Measurements from ENCODE around the gene GPR37. TPM values are rescaled to one million over a fixed set of nuclear protein-coding genes. Genes with fewer than 3 reads are reported as not detected.

GPR37 gene, protein sequence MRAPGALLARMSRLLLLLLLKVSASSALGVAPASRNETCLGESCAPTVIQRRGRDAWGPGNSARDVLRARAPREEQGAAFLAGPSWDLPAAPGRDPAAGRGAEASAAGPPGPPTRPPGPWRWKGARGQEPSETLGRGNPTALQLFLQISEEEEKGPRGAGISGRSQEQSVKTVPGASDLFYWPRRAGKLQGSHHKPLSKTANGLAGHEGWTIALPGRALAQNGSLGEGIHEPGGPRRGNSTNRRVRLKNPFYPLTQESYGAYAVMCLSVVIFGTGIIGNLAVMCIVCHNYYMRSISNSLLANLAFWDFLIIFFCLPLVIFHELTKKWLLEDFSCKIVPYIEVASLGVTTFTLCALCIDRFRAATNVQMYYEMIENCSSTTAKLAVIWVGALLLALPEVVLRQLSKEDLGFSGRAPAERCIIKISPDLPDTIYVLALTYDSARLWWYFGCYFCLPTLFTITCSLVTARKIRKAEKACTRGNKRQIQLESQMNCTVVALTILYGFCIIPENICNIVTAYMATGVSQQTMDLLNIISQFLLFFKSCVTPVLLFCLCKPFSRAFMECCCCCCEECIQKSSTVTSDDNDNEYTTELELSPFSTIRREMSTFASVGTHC
- total RNA-seq (10 to 100 TPM in 1 of 9 donors, under 1 TPM in 5, not detected in 3; 0.13 to 14.3 (median 0.22) TPM), polyA plus RNA-seq (under 1 TPM in 2 of 3 donors, not detected in 1; 0.11 to 0.13 TPM)
- long read RNA-seq, donor 1, transcript GPR37-201 (2 exons, 3,021 nt), result major isoform, 13 of 13 reads
- long read RNA-seq, donor 1, partial matches to known transcripts, result 0 of 13 reads
- long read RNA-seq, donor 1, other reads (novel, unspliced or antisense), result 0 of 13 reads
- long read RNA-seq, donor 2, partial matches to known transcripts, result 0 of 4 reads
- long read RNA-seq, donor 2, other reads (novel, unspliced or antisense), result 0 of 4 reads
- long read RNA-seq, donor 3, transcript GPR37-201 (2 exons, 3,021 nt), result major isoform, 5 of 5 reads
- long read RNA-seq, donor 3, partial matches to known transcripts, result 0 of 5 reads
- long read RNA-seq, donor 3, other reads (novel, unspliced or antisense), result 0 of 5 reads
- long read RNA-seq, donor 4, result 0 reads
- long read RNA-seq, donor 5, partial matches to known transcripts, result 0 of 1 reads
- long read RNA-seq, donor 5, other reads (novel, unspliced or antisense), result 0 of 1 reads
- long read RNA-seq, donor 6, result 0 reads
- long read RNA-seq, donor 7, partial matches to known transcripts, result 0 of 2 reads
- long read RNA-seq, donor 7, other reads (novel, unspliced or antisense), result 0 of 2 reads
- long read RNA-seq, donor 8, transcript GPR37-201 (2 exons, 3,021 nt), result major isoform, 11 of 11 reads
- long read RNA-seq, donor 8, partial matches to known transcripts, result 0 of 11 reads
- long read RNA-seq, donor 8, other reads (novel, unspliced or antisense), result 0 of 11 reads
- long read RNA-seq, donor 9, partial matches to known transcripts, result 0 of 4 reads
- long read RNA-seq, donor 9, other reads (novel, unspliced or antisense), result 0 of 4 reads
- long read RNA-seq, donor 10, transcript GPR37-201 (2 exons, 3,021 nt), result major isoform, 11 of 11 reads
- long read RNA-seq, donor 10, partial matches to known transcripts, result 0 of 11 reads
- long read RNA-seq, donor 10, other reads (novel, unspliced or antisense), result 0 of 11 reads

DNA sequence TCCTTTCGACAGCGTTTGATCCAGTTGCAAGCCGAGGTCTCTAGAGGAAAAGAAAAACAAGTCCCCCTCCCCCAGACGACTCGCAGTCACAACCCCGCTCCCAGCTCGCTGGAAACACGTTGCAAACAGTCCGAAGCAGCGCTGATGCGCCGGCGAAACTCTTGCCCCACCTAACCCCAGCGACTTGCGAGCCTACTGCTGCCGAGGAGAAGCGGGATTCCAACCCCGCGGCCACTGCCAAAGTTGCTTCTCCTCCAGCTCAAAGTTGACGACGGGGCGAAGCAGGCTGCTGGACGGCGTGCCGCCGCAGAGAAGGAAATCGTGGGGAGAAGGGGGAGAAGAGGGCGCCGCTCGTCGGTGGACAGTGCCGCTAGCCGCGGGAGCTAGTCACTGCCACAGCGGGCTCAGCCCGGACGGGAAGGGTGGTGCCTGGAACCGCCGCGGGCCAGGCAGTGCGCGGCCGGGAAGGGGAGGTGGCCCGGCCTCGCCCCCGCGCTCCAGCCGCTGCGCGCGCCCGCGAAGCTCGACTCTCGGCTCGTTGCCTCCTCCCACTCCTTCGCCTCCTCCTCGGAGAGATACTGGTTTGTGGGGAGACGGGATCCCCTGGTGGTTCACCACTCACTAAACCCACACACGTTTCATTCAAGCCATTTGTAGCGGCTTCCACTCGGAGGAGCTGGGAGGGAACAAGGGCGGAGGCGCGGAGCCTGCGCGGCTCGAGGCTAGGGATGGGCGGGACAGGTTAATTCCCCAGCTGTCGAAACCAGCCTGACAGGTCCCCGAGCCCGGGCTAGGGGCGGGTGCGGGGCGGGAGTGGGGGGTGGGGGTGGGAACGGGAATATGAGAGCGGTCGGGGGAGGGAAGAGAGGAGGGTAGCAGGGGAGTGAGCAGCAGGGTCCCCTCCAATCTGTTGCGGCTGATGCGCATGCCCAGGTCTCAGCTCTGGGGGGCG, at the start of gene GPR37:
Gene GPR37, minus strand, starts transcription at position 392 of the 952 bp plus-strand sequence. CDS start 816 bp downstream, outside the sequence.
- Histone ChIP-seq H3K4me3 (peak within 1 kb of the TSS in 2 of 4 donors; percentile 34 to 56), H3K9me3 (replicated peaks in 1 of 3) (no peaks in the 10 kb centered on the region), H3K27ac (no peak within 1 kb of the TSS), H3K36me3 (replicated peaks in 1 of 2) (no peaks in the 10 kb centered on the region), H3K4me1 (replicated peaks in 1 of 2) (peaks cover 10 to 15% of the 10 kb centered on the region in 2 donors), H3K27me3 (peaks cover 13% of the 10 kb centered on the region)
- intact Hi-C loops (cut with DNase I), result no loop called here
- 2 to 9% (median 2%) methylated on average over 18 to 81 of the region's 81 CpGs for WGBS, 4 donors
- no peak for TF ChIP-seq POLR2A (IDR thresholded peaks at IDR 0.05)
- TF ChIP-seq, protein P1, sequence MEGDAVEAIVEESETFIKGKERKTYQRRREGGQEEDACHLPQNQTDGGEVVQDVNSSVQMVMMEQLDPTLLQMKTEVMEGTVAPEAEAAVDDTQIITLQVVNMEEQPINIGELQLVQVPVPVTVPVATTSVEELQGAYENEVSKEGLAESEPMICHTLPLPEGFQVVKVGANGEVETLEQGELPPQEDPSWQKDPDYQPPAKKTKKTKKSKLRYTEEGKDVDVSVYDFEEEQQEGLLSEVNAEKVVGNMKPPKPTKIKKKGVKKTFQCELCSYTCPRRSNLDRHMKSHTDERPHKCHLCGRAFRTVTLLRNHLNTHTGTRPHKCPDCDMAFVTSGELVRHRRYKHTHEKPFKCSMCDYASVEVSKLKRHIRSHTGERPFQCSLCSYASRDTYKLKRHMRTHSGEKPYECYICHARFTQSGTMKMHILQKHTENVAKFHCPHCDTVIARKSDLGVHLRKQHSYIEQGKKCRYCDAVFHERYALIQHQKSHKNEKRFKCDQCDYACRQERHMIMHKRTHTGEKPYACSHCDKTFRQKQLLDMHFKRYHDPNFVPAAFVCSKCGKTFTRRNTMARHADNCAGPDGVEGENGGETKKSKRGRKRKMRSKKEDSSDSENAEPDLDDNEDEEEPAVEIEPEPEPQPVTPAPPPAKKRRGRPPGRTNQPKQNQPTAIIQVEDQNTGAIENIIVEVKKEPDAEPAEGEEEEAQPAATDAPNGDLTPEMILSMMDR (IDR thresholded peaks at IDR 0.05), result no peak
- peak in 5 of 7 donors; percentile 23 to 47 (median 27) for DNase-seq

DNA sequence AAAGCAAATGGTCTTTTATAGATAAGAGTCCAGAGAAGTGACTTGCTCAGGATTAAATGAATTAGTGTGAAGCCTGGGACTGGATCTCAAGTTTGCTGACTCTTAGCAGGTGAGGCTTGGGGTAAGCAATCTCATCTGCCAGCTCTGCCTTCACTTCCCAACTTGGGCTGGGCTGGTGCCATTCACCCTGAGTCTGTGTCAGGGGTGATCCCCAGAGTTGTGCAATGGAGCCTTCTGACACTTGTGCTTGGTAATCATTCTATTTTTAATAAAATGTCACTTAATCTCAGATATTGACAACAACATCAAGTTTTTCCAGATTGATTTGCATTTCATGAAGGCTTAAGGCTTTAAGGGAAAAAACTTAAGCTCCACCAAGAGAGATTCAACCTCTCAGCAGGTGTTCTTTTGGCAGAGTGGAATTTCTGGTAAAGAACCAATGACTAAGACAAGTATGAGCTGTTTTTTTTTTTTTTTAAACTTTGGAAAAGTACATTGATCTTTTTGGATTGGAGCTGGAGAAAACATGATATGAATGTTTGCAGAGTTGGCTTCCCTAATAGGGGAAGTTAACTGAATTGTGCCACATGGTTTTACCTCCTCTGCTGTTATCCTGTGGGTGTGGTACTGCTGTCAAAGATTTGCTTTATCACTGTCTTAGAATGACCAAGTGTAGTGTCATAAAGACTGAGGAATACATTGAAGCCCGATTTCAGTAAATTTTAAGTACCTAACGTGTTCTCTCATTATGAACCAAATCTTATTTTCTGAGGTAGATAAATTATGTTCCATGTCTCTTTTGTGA, 48.6 kb upstream of the GPR37 start:
- no peaks in the 10 kb centered on the region for H3K9me3 ChIP-seq (replicated peaks in 1 of 3)
- 69 to 83% (median 78%) methylated on average over 2 of the region's 2 CpGs for WGBS, 4 donors

More for the DNA sequence above, 48.6 kb upstream of the GPR37 start:
- intact Hi-C loops (cut with DNase I), result no loop called here
- DNase-seq, result no peak
- Histone ChIP-seq H3K27ac (no peak overlapping the region), H3K4me3 (no peak overlapping the region), H3K4me1 (replicated peaks in 1 of 2) (no peaks in the 10 kb centered on the region), H3K27me3 (no peaks in the 10 kb centered on the region), H3K36me3 (replicated peaks in 1 of 2) (no peaks in the 10 kb centered on the region)
- TF ChIP-seq, protein P1 (IDR thresholded peaks at IDR 0.05), result no peak
- no peak for TF ChIP-seq POLR2A (IDR thresholded peaks at IDR 0.05)
